IMR-90 (cell line): ENCODE data around the gene MOSPD3. TPM values are rescaled to one million over a fixed set of nuclear protein-coding genes. Genes with fewer than 3 reads are reported as not detected.
A peak's percentile ranks its signal among the peaks of the same experiment; 100 is the strongest.

Experiments used
- ATAC-seq: fragments of 200-7000 bp; cut with Tn5 transposase; 2 replicates; pipeline ENCODE4 v1.9.1; 2020; ENCODE audit warnings: low read depth, mild to moderate bottlenecking, moderate library complexity
- BruUV-seq: library from RNA; stranded (reverse); fragments of 400-500 nt; replicated peaks from 2 replicates; lab custom pipeline; 2021; lab: Mats Ljungman, UMichigan
- CTCF ChIA-PET: fragments of 300-600 bp; formaldehyde crosslinking; extraction: SDS; loops from one replicate; lab custom pipeline; 2021; ENCODE audit warnings: antibody characterized with exemption; lab: Yijun Ruan, JAX
- POLR2A ChIA-PET: fragments of 300-600 bp; sonication (Branson Sonifier 250); formaldehyde crosslinking; loops from one replicate; lab custom pipeline; 2022; ENCODE audit warnings: antibody characterized with exemption; ENCODE audit not compliant: unreplicated experiment; lab: Charles Lee
- DNase-seq: peaks from one replicate; pipeline ENCODE4 v3.0.0; 2013
- H2AFZ ChIP-seq: replicated peaks from 2 replicates; pipeline ENCODE3; 2013; ENCODE audit warnings: low read length, mild to moderate bottlenecking; ENCODE audit not compliant: poor library complexity
- H2AK5ac ChIP-seq: 2 replicates; pipeline ENCODE4 v1.6.1; 2013; ENCODE audit warnings: low read depth, low read length, inconsistent platforms
- H2AK9ac ChIP-seq: replicated peaks from 2 replicates; pipeline ENCODE3; 2013; ENCODE audit warnings: mild to moderate bottlenecking, low read depth, low read length, moderate library complexity; ENCODE audit not compliant: poor library complexity
- H2BK120ac ChIP-seq: 2 replicates; pipeline ENCODE4 v1.6.1; 2013; ENCODE audit warnings: low read depth, low read length, inconsistent platforms
- H2BK15ac ChIP-seq: 3 replicates; pipeline ENCODE4 v1.6.1; 2013; ENCODE audit warnings: low read depth, low read length, inconsistent platforms
- H2BK20ac ChIP-seq: 2 replicates; pipeline ENCODE4 v1.6.1; 2013; ENCODE audit warnings: low read depth, mild to moderate bottlenecking, inconsistent platforms, low read length, moderate library complexity
- H2BK5ac ChIP-seq: 2 replicates; pipeline ENCODE4 v1.6.1; 2013; ENCODE audit warnings: mild to moderate bottlenecking, low read depth, low read length, inconsistent platforms; ENCODE audit not compliant: poor library complexity, severe bottlenecking
- H3K14ac ChIP-seq: replicated peaks from 2 replicates; pipeline ENCODE4 v1.6.1; 2013; ENCODE audit warnings: low read depth, low read length, inconsistent platforms
- H3K18ac ChIP-seq: 2 replicates; pipeline ENCODE4 v1.6.1; 2013; ENCODE audit warnings: low read depth, low read length, control low read depth
- H3K23ac ChIP-seq: 2 replicates; pipeline ENCODE4 v1.6.1; 2013; ENCODE audit warnings: low read depth, low read length, inconsistent platforms
- H3K27ac ChIP-seq: 2 replicates; pipeline ENCODE4 v1.5.1; 2013; ENCODE audit warnings: mild to moderate bottlenecking, control low read depth, low read length; ENCODE audit not compliant: insufficient read depth
- H3K27me3 ChIP-seq: 2 replicates; pipeline ENCODE4 v1.6.1; 2013; ENCODE audit warnings: low read length; ENCODE audit not compliant: control insufficient read depth, insufficient read depth
- H3K36me3 ChIP-seq: 2 replicates; pipeline ENCODE4 v1.6.1; 2013; ENCODE audit warnings: low read length, mixed read lengths; ENCODE audit not compliant: control insufficient read depth, insufficient read depth
- H3K4ac ChIP-seq: 2 replicates; pipeline ENCODE4 v1.6.1; 2013; ENCODE audit warnings: low read depth, low read length, inconsistent platforms
- H3K4me1 ChIP-seq: 2 replicates; pipeline ENCODE4 v1.6.1; 2013; ENCODE audit warnings: low read length, mixed read lengths; ENCODE audit not compliant: control insufficient read depth, insufficient read depth
- H3K4me2 ChIP-seq: 2 replicates; pipeline ENCODE4 v1.6.1; 2013; ENCODE audit warnings: low read depth, mild to moderate bottlenecking, control low read depth, low read length, moderate library complexity
- H3K4me3 ChIP-seq: 2 replicates; pipeline ENCODE4 v1.5.1; 2013; ENCODE audit warnings: low read depth, mild to moderate bottlenecking, control low read depth, low read length, moderate library complexity; ENCODE audit not compliant: insufficient read depth
- H3K56ac ChIP-seq: 2 replicates; pipeline ENCODE4 v1.6.1; 2013; ENCODE audit warnings: low read length, inconsistent platforms; ENCODE audit not compliant: insufficient read depth; ENCODE audit errors: extremely low read depth
- H3K79me1 ChIP-seq, 2 experiments: 2 replicates each; pipeline ENCODE4 v1.6.1; 2013; ENCODE audit warnings: low read length in 2 of 2, inconsistent platforms in 1 of 2, low read depth in 1 of 2
- H3K9ac ChIP-seq: 2 replicates; pipeline ENCODE4 v1.6.1; 2013; ENCODE audit warnings: low read depth, low read length, control low read depth
- H3K9me1 ChIP-seq: 2 replicates; pipeline ENCODE4 v1.6.1; 2013; ENCODE audit warnings: low read length, inconsistent platforms; ENCODE audit not compliant: insufficient read depth
- H3K9me3 ChIP-seq: 2 replicates; pipeline ENCODE4 v1.6.1; 2013; ENCODE audit warnings: low read length; ENCODE audit not compliant: control insufficient read depth, insufficient read depth
- H4K20me1 ChIP-seq: 2 replicates; pipeline ENCODE4 v1.6.1; 2013; ENCODE audit warnings: low read length, inconsistent platforms; ENCODE audit not compliant: insufficient read depth
- H4K5ac ChIP-seq: 2 replicates; pipeline ENCODE4 v1.6.1; 2013; ENCODE audit warnings: mild to moderate bottlenecking, low read depth, low read length, control low read depth
- H4K8ac ChIP-seq, 2 experiments: 2 replicates each; pipeline ENCODE4 v1.6.1; 2013; ENCODE audit warnings: low read depth in 2 of 2, low read length in 2 of 2, control low read depth in 1 of 2, inconsistent platforms in 1 of 2
- H4K91ac ChIP-seq: 2 replicates; pipeline ENCODE4 v1.6.1; 2013; ENCODE audit warnings: low read depth, low read length, inconsistent platforms; ENCODE audit not compliant: insufficient read depth
- NFE2L2 ChIP-seq: fragments of 150-350 bp; IDR thresholded peaks from 2 replicates; pipeline ENCODE4 v1.6.1; 2016; ENCODE audit warnings: low read depth, mild to moderate bottlenecking, low read length
- SMC3 ChIP-seq: fragments of 150-350 bp; IDR thresholded peaks from 2 replicates; pipeline ENCODE4 v1.6.1; 2016; ENCODE audit warnings: low read depth, mild to moderate bottlenecking, antibody characterized with exemption, low read length, moderate library complexity
- WGBS, 2 experiments: methylation state at CpG; one replicate each; pipeline versions ENCODE4 v1.1.5 to v1.1.7; 2013; ENCODE audit warnings: missing lambda C conversion rate in 2 of 2; ENCODE audit not compliant: insufficient read length in 1 of 2; ENCODE audit errors: extremely low coverage in 2 of 2; 5-methylcytosine and 5-hydroxymethylcytosine counted together
- dilution Hi-C: fragments of 300-500 bp; cut with HindIII; formaldehyde crosslinking; loops from one replicate; pipeline ENCODE4 v1.14.3; 2018; ENCODE audit warnings: low sequenced_read_pairs; ENCODE audit not compliant: unreplicated experiment
- in situ Hi-C: fragments of 300-500 bp; cut with MboI; formaldehyde crosslinking; loops from 3 replicates; pipeline ENCODE4 v1.14.3; 2019; ENCODE audit warnings: low sequenced_read_pairs, inconsistent platforms, mixed read lengths
- intact Hi-C: fragments of 100-400 bp; cut with micrococcal nuclease; formaldehyde crosslinking; loops from 2 replicates; pipeline ENCODE4 v1.10.0; 2022
- polyA plus RNA-seq, 3 experiments: library from polyadenylated mRNA; depleted of rRNA; stranded (reverse); fragments of >200 nt; gene quantifications; 2 replicates each; pipeline ENCODE4 v1.2.3, GENCODE V29; 2012; ENCODE audit warnings: low replicate concordance in 1 of 3
- total RNA-seq: library from RNA; depleted of rRNA; stranded (reverse); fragments of >200 nt; gene quantifications from 2 replicates; pipeline ENCODE4 v1.2.3, GENCODE V29; 2012

The MOSPD3 gene
- total and polyA plus RNA-seq, 2 of the 4 experiments (the other 2 are of a cell fraction), result 2.3 to 30.0 TPM

DNA sequence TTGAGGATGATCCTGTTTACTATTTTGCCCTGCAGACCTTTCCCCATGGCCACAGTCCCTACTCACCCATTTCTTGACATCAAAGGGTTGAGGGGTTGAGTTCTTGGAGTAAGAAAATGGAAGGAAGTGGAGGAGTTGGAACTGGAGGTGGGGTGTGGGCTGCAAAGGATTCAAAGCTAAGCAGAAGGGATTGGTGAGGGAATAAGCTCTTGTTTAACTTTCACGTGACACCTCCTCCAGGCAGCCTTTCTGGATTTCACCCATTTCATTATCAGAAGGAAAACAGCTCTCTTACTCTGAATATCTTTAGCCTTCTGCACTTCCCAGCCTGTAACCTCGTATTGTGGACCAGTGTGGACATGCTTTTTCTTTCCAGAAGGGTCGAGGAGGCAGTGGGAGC, 13.7 kb downstream of the MOSPD3 start:
- no peaks in the 10 kb centered on the region for H3K4me1 ChIP-seq
- WGBS, 2 experiments, result no CpG with 5 or more reads among the region's 3 CpGs
- H4K5ac ChIP-seq, result no peak overlapping the region

More for the DNA sequence above, 13.7 kb downstream of the MOSPD3 start:
- Histone ChIP-seq H4K8ac (peak overlapping the region in 1 of 2 experiments; percentile 52; a peak in 1 of 4 replicates), H4K91ac (no peak overlapping the region), H3K36me3 (peaks cover under 1% of the 10 kb centered on the region), H3K9me1 (peaks cover 7% of the 10 kb centered on the region; the same call in 1 of the 2 replicates), H3K79me1 (no peaks in the 10 kb centered on the region), H2AFZ (peak overlapping the region; percentile 90), H2BK5ac (no peak overlapping the region), H2AK5ac (no peak overlapping the region), H3K9ac (0 out of 2 replicates have a peak overlapping the region, but pooled peaks have one; percentile 29), H3K18ac (no peak overlapping the region), H3K4me3 (peak overlapping the region; percentile 33; the same call in 1 of the 2 replicates), H3K56ac (no peak overlapping the region), H3K27ac (no peak overlapping the region), H3K23ac (0 out of 2 replicates have a peak overlapping the region, but pooled peaks have one; percentile 19), H2BK120ac (no peak overlapping the region), H2BK15ac (no peak overlapping the region), H3K14ac (no peak overlapping the region), H3K4ac (no peak overlapping the region), H4K20me1 (no peaks in the 10 kb centered on the region; the same call in 1 of the 2 replicates), H2BK20ac (no peak overlapping the region), H2AK9ac (no peak overlapping the region), H3K27me3 (no peaks in the 10 kb centered on the region), H3K9me3 (no peaks in the 10 kb centered on the region), H3K4me2 (peak overlapping the region; percentile 93)
- no peak for TF ChIP-seq SMC3
- no peak for TF ChIP-seq NFE2L2
- dilution Hi-C loops (no loop called here), in situ Hi-C loops (no loop called here), intact Hi-C loops (no loop called here)
- CTCF ChIA-PET, result interaction anchor here (1.0 kb wide), 1 partner anchor 9 kb away, joined by 5 read pairs; no protein-coding TSS in a partner anchor
- BruUV-seq, result no TSS peak
- POLR2A ChIA-PET, result no interaction called here
- ATAC-seq, result no peak
- DNase-seq, result no peak
